ENCODE data around the gene ARL6IP4. TPM values are rescaled to one million over a fixed set of nuclear protein-coding genes. Genes with fewer than 3 reads are reported as not detected.

ARL6IP4 gene
- total RNA-seq, 1 donor from 2014 or later: 163 TPM

GRCh38 chr12:123026094-123026853, 45.8 kb downstream of the ARL6IP4 start:
- intact Hi-C loops (cut with micrococcal nuclease): no loop called here
- ATAC-seq (ENCODE audit: low read depth): no peak
- TF ChIP-seq CTCF (IDR thresholded peaks at IDR 0.05): no peak
- ChIA-PET POLR2A (no interaction called here), CTCF (no interaction called here)
- no peaks in the 10 kb centered on the region for H3K27me3 Mint-ChIP-seq
- H3K27ac Mint-ChIP-seq: no peak overlapping the region
- H3K4me1 Mint-ChIP-seq: no peaks in the 10 kb centered on the region
- no peak for DNase-seq
- no peak overlapping the region for H3K4me3 Mint-ChIP-seq
- peaks cover 5% of the 10 kb centered on the region for H3K36me3 Mint-ChIP-seq (ENCODE audit: low read depth)
- H3K9me3 Mint-ChIP-seq: no peaks in the 10 kb centered on the region

- ChIA-PET CTCF (no interaction called here), POLR2A (no interaction called here)
- Mint-ChIP-seq H3K27ac (no peak overlapping the region), H3K4me3 (no peak overlapping the region), H3K36me3 (ENCODE audit: low read depth) (peaks cover 10% of the 10 kb centered on the region), H3K9me3 (no peaks in the 10 kb centered on the region), H3K4me1 (no peaks in the 10 kb centered on the region), H3K27me3 (no peaks in the 10 kb centered on the region)
- no peak for ATAC-seq (ENCODE audit: low read depth)
- no peak for DNase-seq
- TF ChIP-seq CTCF (IDR thresholded peaks at IDR 0.05): no peak
- intact Hi-C loops (cut with micrococcal nuclease): no loop called here
Observed at GRCh38 chr12:123027726-123028445, 47.4 kb downstream of the ARL6IP4 start.

- ChIA-PET POLR2A (no interaction called here), CTCF (no interaction called here)
- Mint-ChIP-seq H3K4me3 (no peak overlapping the region), H3K4me1 (peaks cover 2% of the 10 kb centered on the region), H3K9me3 (no peaks in the 10 kb centered on the region), H3K27me3 (no peaks in the 10 kb centered on the region), H3K36me3 (ENCODE audit: low read depth) (peaks cover 10% of the 10 kb centered on the region), H3K27ac (no peak overlapping the region)
- intact Hi-C loops (cut with micrococcal nuclease): no loop called here
- DNase-seq: no peak
- no peak for ATAC-seq (ENCODE audit: low read depth)
- TF ChIP-seq CTCF (IDR thresholded peaks at IDR 0.05): no peak
Observed at GRCh38 chr12:123028475-123028874, 48.0 kb downstream of the ARL6IP4 start.

- peaks cover 10% of the 10 kb centered on the region for H3K36me3 Mint-ChIP-seq (ENCODE audit: low read depth)
- peaks cover 12% of the 10 kb centered on the region for H3K4me1 Mint-ChIP-seq
- H3K27ac Mint-ChIP-seq: no peak overlapping the region
- DNase-seq (no peak), ATAC-seq (ENCODE audit: low read depth) (no peak)
- CTCF ChIA-PET: no interaction called here
- no peaks in the 10 kb centered on the region for H3K27me3 Mint-ChIP-seq
- TF ChIP-seq CTCF (IDR thresholded peaks at IDR 0.05): no peak
- H3K9me3 Mint-ChIP-seq: no peaks in the 10 kb centered on the region
- intact Hi-C loops (cut with micrococcal nuclease): no loop called here
- POLR2A ChIA-PET: no interaction called here
- H3K4me3 Mint-ChIP-seq: no peak overlapping the region
Observed at GRCh38 chr12:123029550-123029949, 49.1 kb downstream of the ARL6IP4 start.

GRCh38 chr12:123030686-123031085, 50.2 kb downstream of the ARL6IP4 start:
- TF ChIP-seq CTCF (IDR thresholded peaks at IDR 0.05): no peak
- ATAC-seq (ENCODE audit: low read depth) (no peak), DNase-seq (no peak)
- ChIA-PET CTCF (no interaction called here), POLR2A (no interaction called here)
- no peak overlapping the region for H3K4me3 Mint-ChIP-seq
- intact Hi-C loops (cut with micrococcal nuclease): no loop called here
- H3K9me3 Mint-ChIP-seq: no peaks in the 10 kb centered on the region
- H3K36me3 Mint-ChIP-seq (ENCODE audit: low read depth): peaks cover 10% of the 10 kb centered on the region
- H3K27ac Mint-ChIP-seq: no peak overlapping the region
- peaks cover 18% of the 10 kb centered on the region for H3K4me1 Mint-ChIP-seq
- H3K27me3 Mint-ChIP-seq: no peaks in the 10 kb centered on the region
